AG04450 (cell line): Measurements from ENCODE around the gene CPZ. TPM values are rescaled to one million over a fixed set of nuclear protein-coding genes. Genes with fewer than 3 reads are reported as not detected.

Source experiments
- CTCF ChIA-PET: fragments of 300-600, 350-600 bp; formaldehyde crosslinking; extraction: SDS; loops from one replicate; lab custom pipeline; 2022; ENCODE audit warnings: antibody characterized with exemption, inconsistent platforms; lab: Charles Lee
- POLR2A ChIA-PET: fragments of 350-600 bp; formaldehyde crosslinking; extraction: SDS; loops from one replicate; lab custom pipeline; 2021; ENCODE audit warnings: antibody characterized with exemption, inconsistent platforms; lab: Yijun Ruan, JAX
- DNase-seq: peaks from one replicate; pipeline ENCODE4 v3.0.0-alpha.2; 2011; ENCODE audit warnings: low read depth, low spot score
- H3K27ac ChIP-seq: one replicate; pipeline ENCODE4 v1.5.1; 2012; ENCODE audit warnings: low read depth, low read length, control low read depth
- H3K27me3 ChIP-seq: one replicate; pipeline ENCODE4 v1.6.0; 2012; ENCODE audit warnings: low read length; ENCODE audit not compliant: control insufficient read depth, insufficient read depth
- H3K4me3 ChIP-seq: 2 replicates; pipeline ENCODE4 v1.5.1; 2011; ENCODE audit warnings: mild to moderate bottlenecking, low read depth, low read length, control low read depth
- H3K9me3 ChIP-seq: 2 replicates; pipeline ENCODE4 v1.5.1; 2012; ENCODE audit warnings: low read length; ENCODE audit not compliant: control insufficient read depth, insufficient read depth
- CTCF ChIP-seq: IDR thresholded peaks from 2 replicates; pipeline ENCODE4 v1.5.1; 2011; ENCODE audit warnings: low read depth, low read length, control low read depth, inconsistent platforms
- polyA plus RNA-seq: library from polyadenylated mRNA; depleted of rRNA; stranded (reverse); fragments of >200 nt; gene quantifications from 2 replicates; pipeline ENCODE4 v1.2.3, GENCODE V29; 2011

The CPZ gene
- polyA plus RNA-seq, 1 experiment: 6.4 TPM

GRCh38 chr4:8637456-8637984 is 45.0 kb downstream of the CPZ start:
- no peak for DNase-seq
- POLR2A ChIA-PET: no interaction called here

GRCh38 chr4:8639021-8639420 is 46.5 kb downstream of the CPZ start:
- CTCF ChIA-PET: interaction anchor here (1.7 kb wide), 1 partner anchor 32 kb away, joined by 4 read pairs; no protein-coding TSS in a partner anchor
- DNase-seq: no peak
- POLR2A ChIA-PET: no interaction called here
- Histone ChIP-seq H3K27ac (no peak overlapping the region), H3K27me3 (no peaks in the 10 kb centered on the region), H3K4me3 (no peak overlapping the region), H3K9me3 (no peaks in the 10 kb centered on the region; the same call in 1 of the 2 replicates)
- no peak for TF ChIP-seq CTCF

More at GRCh38 chr4:8637456-8637984, 45.0 kb downstream of the CPZ start:
- Histone ChIP-seq H3K9me3 (no peaks in the 10 kb centered on the region; the same call in 1 of the 2 replicates), H3K27ac (no peak overlapping the region), H3K4me3 (no peak overlapping the region), H3K27me3 (no peaks in the 10 kb centered on the region)
- CTCF ChIA-PET: interaction anchor here (0.6 to 1.3 kb wide), 3 partner anchors 18 to 165 kb away, joined by 3 to 4 read pairs (median 3); no protein-coding TSS in a partner anchor
- no peak for TF ChIP-seq CTCF

- no peak overlapping the region for H3K4me3 ChIP-seq
- ChIA-PET CTCF (interaction anchor here (1.7 kb wide), 1 partner anchor 33 kb away, joined by 4 read pairs; no protein-coding TSS in a partner anchor), POLR2A (no interaction called here)
- no peak overlapping the region for H3K27ac ChIP-seq
- no peaks in the 10 kb centered on the region; the same call in 1 of the 2 replicates for H3K9me3 ChIP-seq
- H3K27me3 ChIP-seq: no peaks in the 10 kb centered on the region
- no peak for DNase-seq
- TF ChIP-seq CTCF: no peak
Measured at GRCh38 chr4:8639777-8640720, 47.5 kb downstream of the CPZ start.

- POLR2A ChIA-PET: no interaction called here
- Histone ChIP-seq H3K27me3 (peaks cover 3% of the 10 kb centered on the region), H3K27ac (no peak overlapping the region), H3K4me3 (no peak overlapping the region), H3K9me3 (no peaks in the 10 kb centered on the region; the same call in 1 of the 2 replicates)
- CTCF ChIA-PET: no interaction called here
- TF ChIP-seq CTCF: no peak
- no peak for DNase-seq
Measured at GRCh38 chr4:8640816-8641215, 48.3 kb downstream of the CPZ start.
